Inflammatory macrophage treated with lipopolysaccharide for 1 hour (primary cell): Measurements from ENCODE around the gene TMEM225B.
"Not testable (repeated sequence)": the region's sequence is repeated elsewhere in the genome, so short reads cannot be mapped to it uniquely, and the experiment has no call there.

Source experiments
- DNase-seq, 2 donors: peaks; one replicate each; pipeline ENCODE4 v3.0.0-alpha.2; 2020 to 2022

TMEM225B gene

DNA sequence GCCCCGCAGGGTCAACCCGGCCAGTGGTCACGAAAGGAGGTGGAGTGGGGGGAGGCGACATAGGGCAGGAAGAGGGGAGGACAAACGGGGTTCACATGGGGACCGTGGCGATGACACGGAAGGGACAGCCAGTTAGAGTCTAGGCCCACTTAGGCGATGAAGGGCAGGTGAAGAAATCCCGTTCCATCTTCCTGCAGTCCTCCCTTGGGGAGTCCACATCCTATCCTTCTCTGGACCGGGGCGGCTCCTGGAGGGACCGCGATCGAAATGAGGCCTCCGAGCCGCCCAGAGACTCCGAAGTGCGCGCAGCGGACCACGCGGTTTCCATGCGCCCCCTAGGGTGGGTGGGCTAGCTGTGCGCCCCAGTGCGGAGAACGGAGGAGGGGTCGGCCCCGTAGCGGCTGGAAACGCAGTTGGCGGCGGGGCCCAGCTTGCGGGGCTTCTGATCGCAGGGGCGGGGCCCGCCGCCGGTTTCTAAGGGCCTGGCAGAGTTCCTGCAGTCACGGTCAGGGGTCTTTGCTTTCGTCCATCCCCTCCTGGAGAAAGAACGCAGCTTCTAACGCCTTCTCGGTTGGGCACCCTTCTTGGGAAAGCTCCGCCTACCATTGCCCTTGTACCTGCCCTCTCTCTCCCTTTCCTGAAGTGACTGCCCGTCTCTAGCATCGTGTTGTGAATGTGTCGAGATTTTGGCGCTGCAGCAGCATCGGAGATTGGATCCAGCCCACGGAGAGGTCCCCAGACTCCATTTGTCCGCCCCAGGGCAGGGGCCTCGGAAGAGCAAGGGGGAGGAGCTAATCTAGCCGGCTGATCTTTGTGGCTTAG, 17.9 kb upstream of the TMEM225B start:
- no peak for DNase-seq

DNA sequence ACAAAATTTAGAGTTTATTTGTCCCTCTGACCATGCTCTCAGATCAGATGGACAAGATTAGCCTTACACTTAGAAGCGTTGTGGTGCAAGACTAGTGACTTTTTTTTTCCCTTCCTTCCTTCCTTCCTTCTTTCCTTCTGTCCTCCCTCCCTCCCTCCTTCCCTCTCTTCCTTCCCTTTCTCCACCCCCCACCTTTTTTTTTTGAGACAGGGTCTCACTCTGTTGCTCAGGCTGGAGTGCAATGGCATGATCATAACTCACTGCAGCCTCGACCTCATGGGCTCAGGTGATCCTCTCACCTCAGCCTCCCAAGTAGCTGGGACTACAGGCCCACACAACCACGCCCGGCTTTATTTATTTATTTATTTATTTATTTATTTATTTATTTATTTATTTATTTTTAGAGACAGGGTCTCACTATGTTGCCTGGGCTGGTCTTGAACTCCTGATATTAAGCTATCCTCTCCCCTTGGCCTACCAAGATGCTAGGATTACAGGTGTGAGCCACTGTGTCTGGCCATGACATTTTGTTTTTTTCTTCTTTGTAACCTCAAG, 17.2 kb upstream of the TMEM225B start:
- not testable (repeated sequence) for DNase-seq

DNA sequence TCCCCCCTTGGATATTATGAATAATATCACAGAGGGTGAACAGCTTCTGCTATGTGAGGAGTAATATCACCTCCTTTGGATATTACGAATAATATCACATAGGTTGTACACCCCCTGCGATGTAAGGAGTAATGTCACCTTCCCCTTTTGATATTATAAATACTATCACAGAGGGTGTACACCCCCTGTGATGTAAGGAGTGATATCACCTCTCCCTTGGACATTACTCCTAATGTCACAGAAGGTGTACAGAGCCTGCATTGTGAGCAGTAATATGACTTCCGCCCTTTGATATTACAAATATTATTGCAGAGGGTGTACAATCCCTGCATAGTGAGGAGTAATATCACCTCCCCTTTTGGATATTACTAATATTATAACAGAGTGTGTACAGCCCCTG, 9.2 kb upstream of the TMEM225B start:
- no peak for DNase-seq

DNA sequence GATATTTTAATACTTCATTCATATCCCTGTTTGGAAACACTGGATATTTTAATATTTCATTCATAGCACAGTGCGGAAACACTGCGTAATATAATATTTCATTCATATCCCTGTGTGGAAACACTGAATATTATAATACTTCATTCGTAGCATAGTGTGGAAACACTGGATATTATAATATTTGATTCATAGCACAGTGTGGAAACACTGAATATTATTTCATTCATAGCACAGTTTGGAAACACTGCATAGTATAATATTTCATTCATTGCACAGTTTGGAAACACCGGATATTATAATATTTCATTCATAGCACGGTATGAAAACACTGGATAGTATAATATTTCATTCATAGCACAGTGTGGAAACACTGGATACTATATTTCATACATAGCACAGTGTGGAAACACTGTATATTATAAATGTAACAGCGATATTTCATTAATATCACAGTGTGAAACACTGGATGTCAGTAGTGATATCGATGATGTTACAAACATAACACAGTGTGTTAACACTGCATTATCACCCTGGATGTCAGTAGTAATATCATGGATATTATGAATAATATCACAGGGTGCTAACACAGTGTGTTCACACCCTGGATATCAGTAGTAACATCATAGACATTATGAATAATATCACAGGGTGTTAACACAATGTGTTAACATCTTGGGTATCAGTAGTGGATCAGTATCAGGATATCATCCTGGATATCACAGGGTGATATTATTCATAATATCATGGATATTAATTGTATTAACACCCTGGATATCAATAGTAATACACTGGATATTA, 2.9 kb upstream of the TMEM225B start:
- peak; percentile 40 to 53 for DNase-seq

GRCh38 chr7:99596408-99596955, 1.6 kb upstream of the TMEM225B start:
- DNase-seq = no peak

DNA sequence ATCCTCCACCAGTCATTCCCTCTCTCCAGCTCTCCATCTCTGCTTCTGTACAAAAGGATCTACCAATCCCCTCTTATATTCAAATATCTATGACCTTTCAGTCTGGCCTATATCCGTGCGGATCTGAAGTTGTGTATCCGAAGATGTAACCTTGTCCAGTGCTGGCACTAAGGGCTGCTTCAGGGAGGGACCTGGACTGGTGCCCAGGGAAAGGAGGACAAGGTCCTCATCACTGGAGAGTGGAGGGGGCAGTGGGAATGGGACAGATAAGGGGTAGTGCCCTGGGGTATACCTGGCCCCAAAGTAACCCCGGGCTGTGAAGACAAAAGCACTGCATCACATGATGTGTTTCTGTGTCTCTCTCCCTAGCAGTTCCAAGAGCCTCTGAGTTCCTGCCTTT, 1.8 kb downstream of the TMEM225B start:
- no peak for DNase-seq

GRCh38 chr7:99601656-99602310, 3.7 kb downstream of the TMEM225B start:
- no peak for DNase-seq

- DNase-seq = no peak
These were observed 7.5 kb downstream of the TMEM225B start for GRCh38 chr7:99605527-99605926.

GRCh38 chr7:99606531-99606930, 8.5 kb downstream of the TMEM225B start:
- no peak for DNase-seq

GRCh38 chr7:99607548-99607947, 9.5 kb downstream of the TMEM225B start:
- no peak for DNase-seq

DNA sequence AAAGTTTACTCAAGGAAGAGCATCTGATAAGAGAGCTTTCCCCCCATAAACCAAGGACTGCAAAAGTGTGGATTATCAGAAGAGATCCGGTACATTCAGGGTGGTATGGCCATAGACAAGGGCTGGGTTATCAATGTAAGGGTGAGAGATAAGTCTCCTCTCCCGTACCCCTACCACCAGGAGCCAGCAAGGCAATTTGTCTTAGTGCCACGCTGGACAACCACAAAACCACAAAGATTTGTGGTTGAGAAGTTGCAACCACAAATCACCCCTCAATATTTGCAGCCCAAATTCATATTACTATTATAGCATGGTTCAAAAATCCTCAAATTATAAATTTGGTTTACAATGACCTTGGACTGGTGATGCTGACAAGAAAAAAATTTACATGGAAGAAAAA, 16.4 kb downstream of the TMEM225B start:
- DNase-seq = no peak

DNA sequence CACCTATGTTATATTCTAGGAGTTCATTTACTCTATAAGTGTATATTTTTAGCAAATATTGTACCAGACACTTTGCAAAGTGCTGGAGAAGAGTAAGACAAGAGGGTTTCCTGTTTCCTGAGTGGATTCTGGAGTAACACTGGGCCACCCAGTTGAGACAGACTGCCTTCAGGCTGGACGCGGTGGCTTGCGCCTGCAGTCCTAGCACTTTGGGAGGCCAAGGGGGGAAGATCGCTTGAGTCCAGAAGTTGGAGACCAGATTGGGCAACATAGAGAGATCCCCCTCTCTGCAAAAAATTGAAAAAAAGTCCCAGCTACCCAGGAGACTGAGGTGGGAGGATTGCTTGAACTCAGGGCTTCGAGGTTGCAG, 17.9 kb downstream of the TMEM225B start:
- DNase-seq = peak in 1 of 2 donors; percentile 11

DNA sequence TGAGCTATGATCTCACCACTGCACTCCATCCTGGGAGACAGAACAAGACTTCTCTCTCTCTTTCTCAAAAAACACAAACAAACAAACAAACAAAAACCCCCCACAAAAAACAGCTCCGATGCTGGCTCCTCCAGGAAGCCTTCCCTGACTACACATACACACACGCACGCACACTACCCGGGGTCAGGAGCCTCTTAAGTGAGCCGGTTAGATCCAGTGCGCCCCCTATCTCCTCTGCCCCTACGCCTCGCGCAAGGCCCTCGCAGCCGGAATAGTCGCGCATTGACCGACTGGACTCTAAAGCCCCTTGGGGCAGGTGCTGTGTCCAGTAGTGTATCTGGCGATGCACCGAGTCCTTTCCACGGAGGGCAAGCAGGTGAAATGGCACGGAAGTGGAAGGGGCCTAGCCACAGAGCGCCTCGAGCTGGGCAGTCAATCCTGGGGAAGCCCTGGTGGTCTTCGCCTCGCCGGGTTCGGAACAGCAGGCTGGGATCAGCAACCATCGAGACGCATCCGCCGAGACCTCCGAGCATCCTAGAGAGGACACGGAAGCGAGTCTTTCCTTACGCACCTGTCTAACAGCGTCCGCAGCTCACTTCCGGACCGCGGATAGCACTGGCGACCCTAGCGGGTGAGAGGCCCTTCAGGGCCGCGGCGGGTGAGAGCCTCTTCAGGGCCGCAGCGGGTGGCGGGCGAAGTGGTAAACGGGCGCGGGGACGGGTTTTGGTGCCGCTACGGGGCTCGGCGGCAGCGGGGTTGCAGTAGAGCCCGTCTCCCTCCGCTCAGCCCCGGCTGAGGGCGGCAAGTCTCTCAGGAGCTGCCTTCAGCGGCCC, 18.5 kb downstream of the TMEM225B start, which contains the start of gene ZSCAN25:
TSS of gene ZSCAN25 (plus strand) at position 588 of the 833 bp plus-strand sequence. CDS start 2,661 bp downstream, outside the sequence.
- DNase-seq = peak; percentile 71 to 83

- DNase-seq = peak; percentile 10 to 26
These were observed 19.2 kb downstream of the TMEM225B start for GRCh38 chr7:99617192-99617781.

- no peak for DNase-seq
These were observed 20.7 kb downstream of the TMEM225B start for GRCh38 chr7:99618726-99619125.

- no peak for DNase-seq
These were observed 21.6 kb downstream of the TMEM225B start for GRCh38 chr7:99619571-99620130.

DNA sequence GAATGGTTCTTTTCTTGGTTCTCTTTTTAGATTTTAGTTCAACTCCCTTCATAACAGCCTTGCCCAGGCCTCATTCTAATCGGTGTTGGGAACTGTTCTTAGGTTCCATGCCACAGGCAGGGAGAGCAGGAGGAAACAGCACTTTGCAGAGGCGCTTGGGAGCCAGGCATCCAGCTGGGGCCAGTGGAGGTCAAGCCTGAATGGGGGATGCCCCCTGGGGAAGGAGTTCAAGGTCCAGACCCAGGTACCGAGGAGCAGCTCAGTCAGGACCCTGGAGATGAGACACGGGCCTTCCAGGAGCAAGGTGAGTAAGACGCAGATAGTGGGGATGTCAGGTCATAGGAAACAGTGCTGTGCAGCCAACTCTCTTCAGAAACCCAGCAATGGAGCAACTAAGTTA, 23.2 kb downstream of the TMEM225B start:
- DNase-seq = no peak

- no peak for DNase-seq
These were observed 24.5 kb downstream of the TMEM225B start for GRCh38 chr7:99622596-99622995.

DNA sequence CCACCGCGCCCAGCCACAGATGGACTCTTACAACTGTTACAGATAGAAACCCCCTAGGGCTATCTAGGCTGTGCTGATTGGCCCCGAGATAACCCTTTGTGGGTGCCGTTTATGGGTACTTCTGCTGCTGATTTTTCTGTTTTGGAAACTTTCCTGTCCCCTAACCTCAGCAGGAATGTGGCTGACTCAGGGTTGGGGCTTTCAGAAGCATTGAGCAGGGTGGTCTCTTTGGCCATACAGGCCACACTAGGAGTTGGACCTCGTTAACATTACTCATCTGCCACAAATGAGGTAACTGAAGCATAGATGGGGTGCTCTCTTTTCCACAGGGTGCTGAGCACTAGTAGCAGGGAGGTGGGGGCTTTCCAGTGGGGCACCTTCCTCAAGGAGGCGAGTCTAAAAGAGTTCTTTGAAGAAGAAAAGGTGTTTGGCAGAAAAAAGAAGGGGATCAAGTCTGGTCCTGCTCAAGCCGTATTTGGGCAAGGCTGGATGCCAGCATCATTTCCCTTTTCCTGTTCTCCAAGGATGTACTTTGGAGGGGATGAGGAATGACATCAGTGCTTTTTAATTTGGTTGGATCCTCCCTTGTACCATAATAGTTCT, 25.1 kb downstream of the TMEM225B start:
- DNase-seq = no peak

- DNase-seq = no peak
These were observed 25.8 kb downstream of the TMEM225B start for GRCh38 chr7:99623702-99624447.
